GM19455 (cell line): ENCODE measurements around the gene PRKAA1.

Experiments
- ATAC-seq: cut with Tn5 transposase; IDR thresholded peaks from one replicate; pipeline ENCODE4 v1.9.1; 2021; ENCODE audit not compliant: unreplicated experiment

The PRKAA1 gene

DNA sequence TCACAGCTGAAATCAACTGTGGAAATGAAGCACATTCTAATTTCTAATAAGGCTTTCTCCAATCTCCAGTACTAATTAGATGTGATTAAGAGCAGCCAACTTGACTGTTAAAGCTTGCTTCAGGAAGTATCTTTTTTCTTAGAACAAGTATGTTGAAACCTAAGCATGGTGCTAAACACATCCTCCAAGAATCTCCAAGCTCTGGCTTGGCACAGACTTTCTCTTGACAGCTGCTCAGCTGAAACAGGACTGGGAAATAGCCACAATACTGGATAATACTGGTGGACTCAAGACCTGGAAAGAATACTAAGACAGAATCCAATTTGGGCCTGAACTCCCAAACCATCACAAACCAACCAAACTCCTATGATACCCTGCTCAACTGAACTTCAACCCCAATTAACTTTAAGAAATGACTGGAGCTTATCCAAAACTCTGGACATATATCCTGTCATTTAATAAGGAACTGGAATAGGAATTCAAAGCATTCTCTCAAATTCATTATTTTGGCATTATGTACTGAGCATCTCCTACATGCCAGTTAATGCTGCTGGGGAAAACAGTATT, 16.2 kb downstream of the PRKAA1 start:
- ATAC-seq = no peak

DNA sequence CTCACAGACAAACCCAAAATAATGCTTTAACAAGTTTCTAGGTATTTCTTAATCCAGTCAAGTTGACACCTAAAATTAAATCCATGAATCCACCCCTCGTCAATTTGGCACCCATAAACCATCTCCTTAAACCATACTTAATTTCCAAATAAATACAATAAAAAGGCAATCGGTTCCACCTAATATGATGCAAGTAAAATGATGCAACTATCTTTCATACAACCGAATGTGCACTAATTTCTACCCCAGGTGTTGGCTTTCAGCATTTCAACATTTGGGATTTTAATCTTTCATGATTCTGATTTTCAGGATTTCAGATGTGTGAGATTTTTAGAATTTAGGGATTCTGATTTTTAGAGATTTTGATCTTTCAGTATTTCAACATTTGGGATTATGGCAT, 17.3 kb downstream of the PRKAA1 start:
- no peak for ATAC-seq

DNA sequence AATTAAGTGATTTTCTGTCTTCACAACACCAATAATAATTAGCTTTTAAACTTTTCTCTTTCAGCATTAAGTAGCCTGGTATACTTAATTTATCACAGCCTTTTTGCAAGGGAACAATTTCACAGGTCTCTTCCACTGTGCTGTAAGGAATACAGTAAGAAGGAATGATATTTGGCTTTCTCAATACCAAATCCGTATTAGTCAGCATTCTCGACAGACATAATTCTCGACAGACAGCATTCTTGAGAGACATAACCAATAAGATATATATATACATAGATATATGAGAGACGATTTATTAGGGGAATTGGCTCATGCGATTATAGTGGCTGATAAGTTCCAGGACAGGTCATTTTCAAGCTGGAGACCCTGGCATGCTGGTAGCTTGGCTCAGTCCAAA, 18.0 kb downstream of the PRKAA1 start:
- no peak for ATAC-seq

DNA sequence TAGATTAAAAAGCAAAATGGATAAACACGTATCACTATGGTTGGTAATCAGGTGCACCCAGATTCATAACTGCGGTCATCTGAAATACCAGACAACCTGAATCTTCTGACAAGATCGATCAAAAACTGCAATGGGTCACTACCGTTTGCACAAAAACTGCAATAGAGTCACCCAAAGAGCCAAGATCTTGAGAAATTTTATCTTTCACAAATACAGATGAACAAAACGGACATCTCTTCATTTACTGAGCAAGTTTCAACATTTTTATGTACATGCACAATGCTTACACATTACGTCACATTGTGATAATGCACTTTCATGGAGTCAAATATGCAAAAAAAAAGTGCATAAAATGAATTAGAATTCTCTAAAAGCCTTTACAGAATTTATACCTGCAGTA, 18.6 kb downstream of the PRKAA1 start:
- no peak for ATAC-seq

DNA sequence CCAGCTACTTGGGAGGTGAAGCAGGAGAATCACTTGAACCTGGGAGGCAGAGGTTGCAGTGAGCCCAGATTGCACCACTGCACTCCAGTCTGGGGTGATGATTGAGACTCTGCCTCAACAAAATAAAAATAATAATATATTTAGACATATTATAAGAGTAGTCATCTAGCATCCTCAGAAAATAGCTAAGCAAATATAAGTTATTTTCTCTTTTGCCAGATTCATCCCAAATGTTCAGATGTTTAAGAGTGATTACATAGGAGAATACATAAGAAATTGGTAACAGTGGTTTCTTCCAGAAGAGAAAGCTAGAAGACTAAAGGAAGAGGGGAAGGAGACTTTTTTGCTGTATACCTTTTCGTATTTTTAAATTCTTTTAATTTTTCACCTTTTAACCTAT, 20.0 kb downstream of the PRKAA1 start:
- ATAC-seq = no peak

DNA sequence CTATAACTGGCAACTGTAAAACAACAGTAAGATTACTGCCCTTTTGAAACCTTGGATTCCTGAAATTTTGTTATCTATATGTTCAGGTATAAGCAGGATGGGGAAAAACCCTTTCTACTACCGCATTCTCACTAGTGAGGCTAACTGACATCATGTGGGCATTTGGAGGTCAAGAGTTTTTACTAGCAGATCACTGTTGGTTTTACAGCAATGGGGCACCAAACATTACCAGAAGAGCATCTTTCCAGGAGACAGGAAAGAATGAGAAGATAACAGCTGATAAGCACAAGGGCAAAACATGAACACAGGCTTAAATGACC, 21.6 kb downstream of the PRKAA1 start:
- ATAC-seq = no peak

DNA sequence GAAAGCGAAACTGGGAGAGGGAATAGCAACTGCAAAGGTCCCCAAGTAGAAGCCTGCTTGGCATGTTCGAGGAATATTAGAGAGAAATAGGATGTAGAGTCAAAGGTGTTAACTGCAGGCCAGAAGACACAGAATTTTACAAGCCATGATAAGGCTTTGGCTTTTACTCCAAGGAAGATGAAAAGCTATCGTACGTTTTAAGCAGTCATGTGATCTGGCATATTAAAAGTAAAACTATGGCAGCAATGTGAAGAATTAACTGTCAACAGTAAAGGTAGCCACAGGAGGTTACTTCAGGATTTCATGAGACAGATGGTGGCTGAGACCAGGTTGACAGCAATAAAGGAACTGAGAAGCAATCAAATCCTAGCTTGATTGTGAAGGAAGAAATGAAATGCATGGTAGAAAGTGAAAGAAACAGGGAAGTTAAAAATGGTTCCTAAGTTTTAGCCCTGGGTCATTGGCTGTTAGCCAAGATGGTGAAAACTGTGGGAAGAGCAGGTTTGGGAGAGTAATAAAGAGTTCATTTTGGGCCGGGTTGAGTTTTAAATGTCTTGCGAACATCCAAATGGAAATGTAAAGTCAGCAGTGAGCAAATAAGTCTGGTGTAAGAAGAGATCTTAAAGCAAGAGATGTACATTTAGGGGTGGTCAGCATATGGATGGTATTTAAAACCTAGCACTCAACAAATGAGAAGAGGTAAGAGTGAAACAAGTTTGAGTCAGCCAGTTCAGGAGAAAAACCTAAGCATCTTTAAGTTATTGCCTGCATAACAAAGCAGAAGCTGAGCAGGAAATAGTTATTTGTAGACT, 22.1 kb downstream of the PRKAA1 start:
- ATAC-seq = no peak

DNA sequence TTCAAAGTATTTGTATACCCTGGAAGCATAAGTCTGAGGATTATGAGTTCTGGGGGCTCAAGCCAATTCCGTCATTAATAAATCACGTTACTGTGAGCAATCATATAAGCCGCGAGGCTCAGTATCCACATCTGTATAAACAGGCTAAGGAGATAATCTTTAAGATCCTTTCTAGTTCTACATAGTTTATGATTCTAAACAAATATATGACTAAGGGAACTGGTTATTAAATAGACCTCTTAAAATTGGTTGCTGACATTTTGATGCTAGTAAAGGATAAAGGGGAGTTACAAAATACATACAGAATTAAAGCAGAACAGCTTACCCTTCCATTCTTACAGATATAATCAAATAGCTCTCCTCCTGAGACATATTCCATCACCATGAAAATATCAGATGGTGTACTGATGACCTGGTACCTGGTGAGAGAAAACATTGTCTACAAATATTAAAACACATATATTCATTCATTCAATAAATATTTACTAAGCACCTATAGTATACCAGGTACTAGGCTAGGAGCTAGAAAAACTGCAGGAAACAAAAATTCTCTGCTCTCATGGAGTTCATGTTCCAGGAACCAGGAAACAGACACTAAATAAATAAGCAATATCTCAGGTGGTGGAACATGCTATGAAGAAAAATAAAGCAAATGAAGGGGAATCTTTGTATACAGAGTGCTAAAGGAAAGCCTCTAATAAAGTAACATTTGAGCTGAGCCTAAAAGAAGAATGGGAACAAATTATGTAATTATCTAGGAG, 22.9 kb downstream of the PRKAA1 start:
- no peak for ATAC-seq

DNA sequence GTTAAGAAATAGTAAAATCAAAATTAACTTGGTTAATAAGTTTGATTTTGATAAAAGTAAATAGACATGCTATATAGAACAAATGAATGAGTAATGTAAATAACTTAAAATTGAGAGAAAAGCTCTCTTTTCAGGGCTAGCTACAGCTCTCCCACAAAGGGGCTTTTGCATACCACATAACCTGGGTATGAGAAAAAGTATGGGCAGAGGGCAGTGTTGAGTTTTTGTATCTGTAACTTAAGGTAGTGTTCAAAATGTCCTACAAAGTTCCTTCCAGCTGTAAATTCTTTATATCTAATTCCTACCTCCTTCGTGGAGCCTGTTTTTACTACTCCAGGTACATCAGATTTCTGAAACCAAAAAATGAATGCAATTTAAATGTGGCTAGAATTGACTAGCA, 23.6 kb downstream of the PRKAA1 start:
- no peak for ATAC-seq

DNA sequence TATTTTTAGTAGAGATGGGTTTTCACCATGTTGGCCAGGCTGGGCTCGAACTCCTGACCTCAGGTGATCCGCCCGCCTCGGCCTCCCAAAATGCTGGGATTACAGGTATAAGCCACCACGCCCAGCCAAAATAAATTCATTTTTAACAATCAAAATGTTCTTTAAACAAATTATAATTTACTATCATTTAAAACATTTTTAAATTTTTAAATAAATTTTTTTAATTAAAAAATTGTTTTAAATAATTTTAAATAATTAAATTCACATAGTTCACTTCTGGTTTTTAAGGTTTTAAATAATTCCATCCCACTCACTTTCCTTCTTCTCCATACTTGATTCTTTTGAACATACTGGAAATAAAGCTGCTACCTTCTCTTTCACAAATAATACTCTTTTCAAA, 27.4 kb downstream of the PRKAA1 start:
- ATAC-seq = no peak

DNA sequence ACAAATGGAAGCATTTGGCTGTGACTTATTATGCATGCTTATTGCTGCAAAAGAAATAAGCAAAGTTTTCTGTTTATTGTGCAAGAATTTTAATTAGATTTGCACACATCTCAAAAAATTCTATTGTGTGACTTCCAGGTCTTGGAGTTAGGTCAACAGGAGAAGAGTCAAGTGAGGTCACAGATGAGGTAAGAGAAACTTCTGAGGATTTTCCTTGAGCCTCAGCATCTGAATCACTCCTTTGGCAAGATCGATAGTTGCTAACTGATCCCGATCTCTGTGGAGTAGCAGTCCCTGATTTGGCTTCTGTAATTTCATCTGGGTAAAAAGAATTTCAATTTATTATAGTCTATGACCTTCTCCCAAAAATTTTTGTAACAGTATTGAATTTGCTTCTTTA, 35.5 kb downstream of the PRKAA1 start:
- ATAC-seq = no peak

DNA sequence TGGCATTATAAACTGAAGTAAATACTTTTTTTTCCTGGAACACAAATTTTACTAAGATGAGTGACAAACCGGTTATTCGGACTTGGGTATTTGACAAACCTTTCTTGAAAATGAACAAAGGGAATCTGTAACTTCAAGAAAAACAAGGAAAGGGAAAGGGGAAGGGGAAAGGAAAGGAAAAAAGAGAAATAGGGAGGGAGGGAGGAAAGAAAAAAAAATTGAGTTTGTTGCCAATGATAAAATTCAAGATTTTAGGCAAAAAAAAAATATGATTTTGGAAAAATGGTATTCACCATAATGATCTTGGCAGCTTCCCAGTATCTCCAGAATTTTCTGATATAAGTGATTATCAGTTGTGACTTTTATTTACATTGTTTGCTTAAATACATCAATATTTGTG, 40.8 kb downstream of the PRKAA1 start:
- ATAC-seq = no peak

DNA sequence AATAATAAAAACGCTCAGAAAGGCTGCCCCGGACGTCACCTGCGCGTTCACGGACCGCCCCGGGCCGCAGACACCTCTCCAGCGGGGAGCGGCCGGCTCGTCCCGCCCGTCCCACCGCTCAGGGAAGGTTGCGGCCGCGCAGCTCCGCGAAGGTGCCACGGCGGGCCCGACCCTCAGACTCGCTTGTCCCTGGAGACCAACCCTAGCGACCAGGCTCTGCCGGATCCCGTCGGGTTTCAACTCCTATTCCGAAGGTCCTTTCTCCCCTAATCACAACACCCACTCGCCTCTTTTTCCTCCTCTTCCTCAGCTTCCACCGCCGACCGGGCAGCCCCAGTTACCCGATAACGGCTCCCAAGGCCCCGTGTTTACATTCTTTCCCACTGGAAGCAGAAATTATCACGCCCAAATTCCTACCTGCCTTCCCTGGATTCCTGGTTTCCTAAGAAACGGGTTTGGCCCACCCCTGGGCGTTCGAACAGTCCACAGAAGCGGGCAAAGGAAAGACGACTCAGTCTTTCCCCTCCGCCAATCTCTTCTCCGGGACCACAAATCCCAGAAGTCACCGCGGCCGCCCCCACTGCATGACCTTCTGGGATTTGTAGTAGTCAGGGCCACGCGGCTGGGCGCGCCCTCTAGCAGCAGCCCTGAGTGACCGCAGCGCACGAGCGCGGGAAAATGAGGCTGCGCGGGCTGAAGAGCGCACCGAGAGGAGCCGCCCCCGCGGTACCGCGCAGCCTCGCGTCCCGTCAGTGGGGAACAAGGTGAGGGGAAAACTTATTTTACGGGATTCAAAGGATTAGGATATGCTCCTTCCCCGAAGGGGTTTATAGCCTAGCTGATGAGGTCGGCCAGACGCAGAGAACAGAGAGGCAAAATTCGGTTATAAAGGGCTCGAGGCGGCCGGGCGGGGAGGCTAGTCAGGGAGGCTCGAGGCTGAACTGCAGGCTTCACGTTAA, 42.5 kb downstream of the PRKAA1 start, which contains the start of gene TTC33:
Gene TTC33 (minus strand): TSS at position 555 of the 959 bp plus-strand sequence. CDS start 8,943 bp downstream, outside the sequence.
- ATAC-seq = peak; percentile 83

DNA sequence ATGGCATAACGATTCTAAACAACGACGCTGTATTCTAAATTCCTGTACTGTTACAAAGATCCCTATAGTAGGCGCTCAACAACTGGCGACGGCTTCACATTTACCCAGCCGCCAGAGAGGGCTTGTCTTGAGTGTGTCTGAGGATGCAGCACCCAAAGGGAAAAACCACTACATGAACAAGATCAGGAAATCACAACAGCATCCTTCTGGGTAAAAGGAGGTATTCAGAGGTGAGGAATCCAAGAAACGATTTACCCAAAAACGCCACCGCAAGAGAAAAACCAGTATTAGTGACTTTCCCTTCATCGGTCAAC, 43.1 kb downstream of the PRKAA1 start:
- peak; percentile 81 for ATAC-seq

DNA sequence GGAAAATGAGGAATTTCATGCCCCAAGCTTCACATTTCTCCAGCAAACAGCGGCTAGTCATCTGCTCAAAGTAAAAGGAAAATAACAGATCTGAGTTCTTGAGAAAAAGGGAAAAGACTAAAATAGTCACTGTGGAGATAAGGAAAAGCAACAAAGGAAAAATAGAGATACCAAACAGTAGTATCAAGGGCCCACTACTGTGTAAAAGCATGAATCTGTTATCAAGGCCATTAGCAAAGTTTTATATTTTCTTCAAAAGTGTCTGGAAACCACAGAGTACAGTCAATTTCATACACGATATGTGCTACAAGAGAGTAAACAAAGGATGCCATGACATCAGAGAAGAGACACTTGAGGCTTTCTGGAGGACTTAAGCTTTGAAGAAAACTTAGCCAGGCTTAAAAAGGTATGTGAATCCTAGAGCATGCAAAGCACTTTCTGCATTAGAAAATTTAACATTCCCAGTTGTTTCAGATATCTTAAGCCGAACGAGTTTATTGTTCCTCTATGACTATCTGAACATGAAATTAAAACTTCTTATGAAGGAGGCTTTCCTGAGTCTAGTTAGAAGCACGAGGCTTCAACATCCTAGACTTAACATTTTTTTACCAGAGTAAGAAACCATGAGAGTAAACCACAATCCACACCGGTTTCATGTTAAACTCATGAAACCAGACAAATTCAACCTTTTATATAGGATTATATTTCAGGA, 43.6 kb downstream of the PRKAA1 start:
- peak; percentile 15 for ATAC-seq

DNA sequence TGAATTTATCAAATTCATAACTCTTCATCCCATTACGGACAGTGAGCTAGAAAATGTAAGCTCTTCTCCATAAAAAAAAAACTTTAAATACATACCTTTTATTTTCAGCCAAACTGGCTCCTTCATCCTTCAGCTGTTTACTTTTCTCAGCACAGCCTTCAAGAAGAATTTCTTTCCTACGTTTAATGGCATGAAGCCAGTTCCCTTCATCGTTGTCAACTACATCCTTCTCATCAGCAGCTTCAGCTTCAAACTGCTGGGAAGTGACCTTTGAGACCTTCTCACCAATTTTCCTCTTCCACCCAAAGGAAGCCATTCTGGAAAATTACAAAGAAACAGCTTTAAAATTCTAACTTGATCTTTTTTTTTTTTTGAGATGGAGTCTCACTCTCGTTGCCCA, 51.5 kb downstream of the PRKAA1 start:
- no peak for ATAC-seq

DNA sequence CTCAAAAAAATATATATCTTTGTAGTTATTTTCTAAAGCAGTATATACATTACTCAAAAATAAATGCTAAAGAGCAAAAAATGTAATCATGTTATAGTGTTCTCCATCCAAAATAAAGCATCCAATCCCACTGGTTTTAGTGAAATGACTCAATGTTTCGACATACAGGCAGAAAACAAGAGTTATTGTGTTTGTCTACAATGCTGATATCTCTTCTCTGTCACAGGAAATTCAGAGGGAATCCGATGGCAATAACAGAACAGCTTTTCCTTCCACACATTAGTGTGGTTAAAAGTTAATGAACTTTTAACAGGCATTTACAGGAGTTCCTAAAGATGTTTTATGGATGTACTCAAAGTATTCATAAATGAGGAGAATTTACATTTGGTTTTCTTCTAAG, 54.4 kb downstream of the PRKAA1 start:
- no peak for ATAC-seq

DNA sequence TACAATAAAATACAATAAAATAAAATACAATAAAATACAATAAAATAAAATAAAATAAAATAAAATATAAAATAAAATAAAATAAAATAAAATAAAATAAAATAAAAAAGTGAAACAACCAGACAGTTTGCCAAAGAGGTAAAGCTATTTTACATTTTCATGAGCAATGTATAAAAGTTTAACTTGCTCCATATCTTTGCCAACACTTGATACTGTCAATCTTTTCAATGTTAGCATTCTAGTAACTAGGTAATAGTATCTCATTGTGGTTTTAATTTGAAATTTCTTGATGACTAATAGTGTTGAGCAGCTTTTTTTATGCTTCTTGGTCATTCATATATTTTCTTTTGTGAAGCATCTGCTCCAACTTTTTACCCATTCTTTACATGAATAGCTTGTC, 59.7 kb downstream of the PRKAA1 start:
- ATAC-seq = no peak

DNA sequence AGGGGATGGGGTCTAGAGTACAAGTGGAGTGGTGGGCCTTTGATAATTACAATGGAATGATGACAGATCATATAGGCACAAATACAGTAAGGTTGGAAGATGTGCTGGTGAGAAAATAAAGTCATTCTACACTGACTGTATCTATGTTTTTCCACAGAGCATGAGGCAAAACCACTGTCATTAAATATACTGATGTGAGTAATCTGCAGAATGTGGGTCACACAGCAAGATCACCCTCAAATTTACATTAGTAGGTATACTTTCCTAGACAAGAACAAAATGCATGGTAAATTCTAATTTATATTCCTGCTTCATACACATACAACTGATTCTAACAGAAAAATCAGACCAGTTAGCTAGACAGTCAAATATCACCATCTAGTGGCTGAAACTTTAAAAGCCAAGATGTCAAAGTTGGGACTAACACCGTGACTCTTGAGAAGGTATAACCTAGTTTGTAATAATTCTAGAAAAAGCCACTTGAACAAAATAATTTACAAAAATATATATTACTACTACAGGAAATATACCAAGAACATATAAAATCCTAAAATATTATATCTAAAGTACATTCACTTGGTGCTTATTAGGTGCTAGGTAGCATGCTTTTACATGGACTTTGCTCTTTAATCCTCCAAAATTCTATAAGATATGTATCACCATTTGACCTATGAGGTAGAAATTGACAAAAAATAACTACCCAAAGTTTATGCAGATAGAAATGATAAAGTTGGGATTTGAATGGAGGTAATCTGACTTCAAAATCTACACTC, 61.9 kb downstream of the PRKAA1 start:
- ATAC-seq = peak; percentile 87

DNA sequence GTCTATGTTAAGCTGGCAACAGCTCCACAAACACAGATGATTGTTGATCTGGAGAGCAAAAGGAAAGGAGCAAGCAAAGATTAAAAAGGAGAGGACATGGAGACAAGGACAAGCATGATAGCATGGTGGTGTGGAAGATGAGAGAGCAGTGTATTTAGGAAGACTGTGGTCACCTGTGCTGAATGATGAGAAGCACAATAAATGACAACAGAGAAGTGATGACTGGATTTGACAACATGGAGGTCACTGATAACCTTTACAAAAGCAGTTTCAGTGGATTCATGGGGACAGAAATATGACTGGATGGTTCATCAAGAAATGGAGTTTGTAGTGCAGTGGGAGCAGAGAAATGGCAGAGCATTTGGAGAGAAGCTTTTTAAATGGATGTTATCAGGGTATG, 62.6 kb downstream of the PRKAA1 start:
- no peak for ATAC-seq
